ENCODE measurements around the gene PSMD6.

The PSMD6 gene

DNA sequence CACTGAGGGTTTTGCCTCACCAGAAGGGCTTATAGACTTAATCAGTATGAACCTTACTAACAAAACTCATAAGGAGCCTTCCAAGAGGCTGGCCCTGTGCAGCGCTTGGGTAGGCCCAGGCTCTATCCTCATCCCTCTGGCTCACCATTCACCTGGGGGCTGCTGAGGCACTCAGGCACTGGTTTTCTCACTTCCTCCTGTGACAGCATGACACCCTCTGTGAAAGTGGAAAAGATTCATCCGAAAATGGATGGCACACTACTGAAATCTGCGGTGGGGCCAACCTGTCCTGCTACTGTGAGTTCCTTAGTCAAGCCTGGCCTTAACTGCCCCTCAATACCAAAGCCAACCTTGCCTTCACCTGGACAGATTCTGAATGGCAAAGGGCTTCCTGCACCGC lies 41.3 kb downstream of the PSMD6 start:
- in situ Hi-C loops (cut with MboI; ENCODE audit: low sequenced_read_pairs): no loop called here

DNA sequence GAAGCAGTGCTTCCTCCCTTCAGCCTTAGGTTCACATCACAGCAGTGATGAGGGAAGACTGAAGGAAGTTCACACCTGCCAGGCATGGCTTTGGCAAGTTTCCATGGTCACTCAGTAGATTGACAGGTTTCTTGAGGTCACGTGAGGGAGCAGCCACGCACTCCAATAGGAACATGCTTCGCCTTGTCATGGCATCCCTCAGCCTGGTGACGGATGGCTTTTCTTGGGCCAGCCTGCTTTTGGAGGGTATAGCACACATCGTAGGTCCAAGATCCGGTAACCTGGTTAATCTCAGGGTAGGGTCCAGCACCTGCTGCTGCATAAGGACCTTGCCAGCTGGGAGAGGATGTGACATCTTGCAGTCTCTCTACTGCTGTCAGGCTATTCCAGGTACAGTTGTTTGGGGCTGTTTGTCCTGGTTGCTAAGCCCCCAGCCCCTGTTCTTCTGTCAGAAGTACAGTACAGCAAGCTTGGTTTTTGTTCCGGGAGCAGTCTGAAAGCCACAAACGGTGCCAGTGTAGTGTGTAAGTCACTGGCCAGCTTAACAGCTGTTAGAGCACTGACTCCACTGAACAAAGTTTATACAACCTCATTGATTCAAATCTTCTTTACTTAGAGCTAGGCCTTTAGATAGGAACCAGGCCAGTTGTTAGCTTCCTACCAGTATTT lies 42.3 kb downstream of the PSMD6 start:
- in situ Hi-C loops (cut with MboI; ENCODE audit: low sequenced_read_pairs): no loop called here

DNA sequence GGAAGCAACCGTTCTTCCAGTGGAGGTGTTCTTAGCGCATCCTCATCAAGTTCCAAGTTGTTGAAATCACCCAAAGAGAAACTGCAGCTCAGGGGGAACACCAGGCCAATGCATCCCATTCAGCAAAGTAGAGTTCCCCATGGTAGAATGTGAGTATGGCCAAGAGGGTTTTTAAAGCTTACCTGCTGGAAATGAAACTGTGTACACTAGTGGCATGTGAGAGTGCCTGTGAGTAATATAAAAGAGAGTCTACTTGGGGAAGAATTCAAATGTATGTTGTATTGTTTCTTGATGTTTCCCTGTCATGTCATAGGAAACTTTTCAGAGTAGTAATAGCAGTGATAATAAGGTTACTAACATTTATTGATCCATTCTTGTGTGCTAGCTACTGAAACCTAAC lies 43.3 kb downstream of the PSMD6 start:
- in situ Hi-C loops (cut with MboI; ENCODE audit: low sequenced_read_pairs): no loop called here

DNA sequence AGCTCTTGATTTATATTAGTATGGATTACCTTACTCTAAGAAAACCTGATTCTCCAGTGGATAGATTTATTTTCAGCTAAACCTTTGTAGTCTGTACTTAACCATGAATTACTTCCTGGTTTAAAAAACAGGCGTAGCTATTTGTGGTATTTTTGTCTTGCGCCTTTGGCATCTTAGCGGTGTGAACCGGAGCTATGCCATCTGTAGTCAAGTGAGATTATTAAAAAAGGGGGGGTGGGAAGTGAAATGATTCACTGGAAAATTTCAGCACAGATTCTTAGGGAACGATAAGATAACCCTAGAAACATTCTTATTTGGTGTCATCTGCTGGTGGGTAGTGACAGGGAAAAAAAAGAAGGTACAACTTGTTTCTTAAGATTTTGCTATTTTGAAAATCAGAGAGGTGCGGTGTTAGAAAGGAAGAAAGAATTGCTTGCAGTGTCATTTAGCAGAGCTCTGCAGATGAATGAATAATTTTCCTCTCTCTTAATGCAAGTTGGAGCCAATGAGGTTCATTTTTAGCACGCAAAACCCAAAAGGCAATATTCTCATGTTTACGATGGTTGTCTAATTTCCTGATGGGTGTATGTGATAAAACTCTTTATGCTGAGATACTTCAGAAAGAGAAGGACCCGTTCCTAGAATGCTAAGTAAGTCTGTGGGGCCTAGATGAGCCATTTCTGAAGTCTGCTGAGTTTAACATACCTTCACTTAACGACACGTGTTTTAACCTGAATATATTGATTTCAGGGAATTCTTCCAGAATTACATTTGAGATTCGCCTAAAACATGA lies 44.0 kb downstream of the PSMD6 start:
- in situ Hi-C loops (cut with MboI; ENCODE audit: low sequenced_read_pairs): no loop called here

GRCh38 chr3:63977893-63978292 lies 45.4 kb downstream of the PSMD6 start:
- in situ Hi-C loops (cut with MboI; ENCODE audit: low sequenced_read_pairs): no loop called here

DNA sequence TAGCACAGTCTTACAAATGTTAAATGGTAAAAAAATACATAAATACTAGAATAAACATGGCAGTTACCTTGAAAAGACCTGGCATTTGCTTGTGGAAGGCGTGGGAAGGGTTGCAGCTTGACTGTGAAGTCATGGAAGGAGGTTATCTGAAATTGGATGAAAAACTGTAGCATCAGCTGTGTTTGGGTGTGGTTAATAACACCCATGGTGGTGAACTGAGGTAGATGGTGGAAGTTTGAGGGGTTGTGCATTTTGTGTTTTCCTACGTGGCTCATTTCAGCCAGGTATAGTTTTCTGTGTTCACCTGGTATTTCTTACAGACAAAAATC lies 46.5 kb downstream of the PSMD6 start:
- in situ Hi-C loops (cut with MboI; ENCODE audit: low sequenced_read_pairs): no loop called here

GRCh38 chr3:63976161-63976871 lies 47.0 kb downstream of the PSMD6 start:
- in situ Hi-C loops (cut with MboI; ENCODE audit: low sequenced_read_pairs): no loop called here

GRCh38 chr3:63975723-63976122 lies 47.6 kb downstream of the PSMD6 start:
- in situ Hi-C loops (cut with MboI; ENCODE audit: low sequenced_read_pairs): no loop called here

GRCh38 chr3:63974451-63974850 lies 48.8 kb downstream of the PSMD6 start:
- in situ Hi-C loops (cut with MboI; ENCODE audit: low sequenced_read_pairs): no loop called here

DNA sequence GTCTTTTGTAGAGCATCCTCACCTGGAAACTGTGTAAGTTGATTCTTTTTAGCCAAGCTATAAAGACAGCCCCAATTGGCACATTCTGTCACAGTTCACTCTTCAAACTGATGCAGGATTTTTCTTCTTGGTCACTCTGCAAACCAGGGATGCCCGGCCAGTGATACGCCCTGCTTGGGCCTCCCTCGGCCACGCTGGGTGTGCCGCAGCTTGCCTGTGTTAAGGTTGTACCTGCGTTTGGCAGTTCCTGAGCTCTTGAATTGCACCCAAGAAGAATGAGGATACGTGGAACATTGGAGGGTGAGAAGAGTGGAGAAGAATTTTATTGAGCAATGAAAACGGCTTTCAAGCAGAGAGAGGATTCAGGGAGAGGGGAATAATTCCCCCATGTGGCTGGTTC lies 49.9 kb downstream of the PSMD6 start:
- in situ Hi-C loops (cut with MboI; ENCODE audit: low sequenced_read_pairs): no loop called here

- in situ Hi-C loops (cut with MboI; ENCODE audit: low sequenced_read_pairs): no loop called here
These were observed 50.3 kb downstream of the PSMD6 start for GRCh38 chr3:63972987-63973386.

DNA sequence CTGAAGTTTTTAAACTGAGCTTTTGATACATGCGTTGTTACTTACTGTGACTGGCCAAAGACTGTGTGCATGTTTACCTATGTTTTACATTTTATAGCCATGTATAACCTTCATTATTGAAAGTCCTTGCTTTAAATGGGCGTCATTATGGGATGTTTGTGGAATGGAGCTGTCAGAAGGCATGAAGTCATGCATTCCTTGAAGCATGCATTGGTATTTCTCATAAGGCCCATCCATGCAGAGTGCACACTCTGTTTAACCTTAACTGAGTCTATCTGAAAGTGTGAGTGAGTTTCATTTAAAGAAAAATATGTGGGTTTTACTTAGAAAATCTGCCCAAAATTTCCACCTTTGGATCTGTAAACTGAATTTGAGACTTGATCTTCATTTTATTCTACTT lies 51.1 kb downstream of the PSMD6 start:
- in situ Hi-C loops (cut with MboI; ENCODE audit: low sequenced_read_pairs): no loop called here

DNA sequence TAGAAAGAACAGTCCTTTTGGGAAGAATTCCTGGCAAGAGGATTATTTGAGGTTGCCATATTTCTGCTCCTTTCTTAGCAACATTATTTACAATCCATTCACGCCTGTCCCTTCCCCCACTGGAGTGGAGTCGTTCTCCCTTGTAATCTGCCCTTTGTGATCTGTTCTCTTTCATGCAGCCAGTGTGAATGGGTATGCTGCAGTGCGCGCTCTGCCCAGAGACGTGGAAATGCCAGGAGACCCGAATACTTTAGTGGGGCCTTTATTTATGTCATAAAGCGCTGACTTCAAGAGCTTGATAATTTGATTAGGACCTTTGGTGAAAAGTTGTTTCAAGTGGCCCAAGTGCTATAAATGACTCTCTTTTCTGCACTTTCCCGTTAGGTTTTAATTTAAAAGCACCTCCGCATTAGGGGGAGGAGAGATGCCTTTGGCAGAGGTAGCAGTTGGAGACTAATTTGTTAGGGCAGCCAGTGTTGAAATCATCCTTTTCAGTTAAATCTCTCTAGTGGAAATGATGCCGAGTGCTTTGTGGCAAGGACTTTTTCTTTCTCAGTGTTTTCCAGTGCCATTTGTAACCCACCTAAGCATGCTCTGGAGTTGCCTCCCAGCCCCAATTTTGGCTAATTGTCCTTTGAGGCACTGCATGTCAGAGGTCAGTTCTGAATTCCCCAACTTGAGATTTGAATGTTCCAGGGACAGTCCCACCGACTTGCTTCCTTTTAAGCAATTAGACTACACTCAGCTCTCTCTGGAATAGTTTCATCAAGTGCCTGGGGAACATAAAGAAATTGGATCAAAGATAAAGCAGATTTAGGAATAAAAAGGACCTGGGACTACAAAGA lies 52.4 kb downstream of the PSMD6 start:
- in situ Hi-C loops (cut with MboI; ENCODE audit: low sequenced_read_pairs): no loop called here

- in situ Hi-C loops (cut with MboI; ENCODE audit: low sequenced_read_pairs): no loop called here
These were observed 53.4 kb downstream of the PSMD6 start for GRCh38 chr3:63969876-63970275.

GRCh38 chr3:63968612-63969350 lies 54.5 kb downstream of the PSMD6 start:
- in situ Hi-C loops (cut with MboI; ENCODE audit: low sequenced_read_pairs): no loop called here

DNA sequence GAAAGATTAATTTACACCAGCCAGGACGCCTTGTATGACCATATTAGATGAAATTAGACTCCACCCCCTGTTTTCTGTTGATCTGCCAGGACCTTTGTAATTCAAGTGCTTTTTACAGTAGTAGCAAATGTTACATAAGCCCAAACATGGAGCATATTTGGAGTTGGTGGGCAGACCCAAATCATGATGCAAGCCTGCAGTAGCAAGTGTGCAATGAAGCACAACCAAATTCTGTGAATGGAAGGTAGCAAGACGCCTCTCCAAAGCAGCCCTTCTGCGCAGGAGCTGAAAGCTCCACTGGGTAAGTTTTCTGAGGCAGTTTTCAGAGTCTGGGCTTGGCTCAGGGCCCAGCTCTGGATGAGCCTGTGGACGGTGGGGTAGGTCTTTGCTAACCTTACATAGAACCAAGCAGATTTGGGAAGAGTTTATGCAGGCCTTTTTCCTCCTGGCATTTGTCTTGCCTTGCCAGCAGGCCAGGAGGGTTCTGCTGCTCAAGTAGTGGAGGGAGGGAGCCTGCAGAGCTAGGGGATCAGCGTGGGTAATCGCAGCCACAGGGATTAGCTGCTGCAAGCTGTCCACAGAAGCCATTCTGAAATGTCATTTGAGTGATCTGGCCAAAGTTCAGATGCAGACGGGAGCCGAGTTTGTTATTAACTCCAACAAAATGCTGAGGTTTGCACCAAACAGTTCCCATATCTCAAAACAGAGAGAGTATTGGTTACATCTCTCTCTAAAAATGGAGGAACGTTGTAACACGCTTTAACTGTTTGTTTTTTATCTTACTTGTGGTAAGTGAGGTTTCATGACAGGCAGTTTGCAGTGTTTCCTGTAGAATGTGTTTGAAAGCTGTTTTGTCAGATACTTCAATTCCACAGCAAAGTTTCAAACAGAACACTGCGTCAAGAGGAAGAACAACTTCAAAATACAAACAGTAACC lies 55.4 kb downstream of the PSMD6 start:
- in situ Hi-C loops (cut with MboI; ENCODE audit: low sequenced_read_pairs): no loop called here

- in situ Hi-C loops (cut with MboI; ENCODE audit: low sequenced_read_pairs): no loop called here
These were observed 56.4 kb downstream of the PSMD6 start for GRCh38 chr3:63966871-63967270.

DNA sequence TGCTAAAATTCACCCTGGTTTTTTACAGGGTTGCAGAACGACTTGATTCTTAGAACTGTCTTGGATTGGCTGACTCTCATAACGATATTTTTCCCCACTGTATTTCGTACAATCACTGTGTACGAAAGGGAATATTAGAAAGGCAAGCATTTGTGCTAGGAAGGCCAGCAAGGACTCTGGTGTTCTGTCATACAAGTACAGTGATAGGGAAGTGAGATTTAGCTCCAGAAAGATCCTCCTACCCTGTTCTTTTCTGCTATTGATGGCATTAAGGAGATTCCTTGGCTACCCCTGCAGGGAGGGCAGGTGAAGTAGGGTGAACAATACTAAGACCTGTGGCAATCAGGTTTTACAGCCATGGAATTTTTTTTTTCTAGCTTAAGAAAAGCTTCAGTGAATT lies 57.3 kb downstream of the PSMD6 start:
- in situ Hi-C loops (cut with MboI; ENCODE audit: low sequenced_read_pairs): no loop called here

DNA sequence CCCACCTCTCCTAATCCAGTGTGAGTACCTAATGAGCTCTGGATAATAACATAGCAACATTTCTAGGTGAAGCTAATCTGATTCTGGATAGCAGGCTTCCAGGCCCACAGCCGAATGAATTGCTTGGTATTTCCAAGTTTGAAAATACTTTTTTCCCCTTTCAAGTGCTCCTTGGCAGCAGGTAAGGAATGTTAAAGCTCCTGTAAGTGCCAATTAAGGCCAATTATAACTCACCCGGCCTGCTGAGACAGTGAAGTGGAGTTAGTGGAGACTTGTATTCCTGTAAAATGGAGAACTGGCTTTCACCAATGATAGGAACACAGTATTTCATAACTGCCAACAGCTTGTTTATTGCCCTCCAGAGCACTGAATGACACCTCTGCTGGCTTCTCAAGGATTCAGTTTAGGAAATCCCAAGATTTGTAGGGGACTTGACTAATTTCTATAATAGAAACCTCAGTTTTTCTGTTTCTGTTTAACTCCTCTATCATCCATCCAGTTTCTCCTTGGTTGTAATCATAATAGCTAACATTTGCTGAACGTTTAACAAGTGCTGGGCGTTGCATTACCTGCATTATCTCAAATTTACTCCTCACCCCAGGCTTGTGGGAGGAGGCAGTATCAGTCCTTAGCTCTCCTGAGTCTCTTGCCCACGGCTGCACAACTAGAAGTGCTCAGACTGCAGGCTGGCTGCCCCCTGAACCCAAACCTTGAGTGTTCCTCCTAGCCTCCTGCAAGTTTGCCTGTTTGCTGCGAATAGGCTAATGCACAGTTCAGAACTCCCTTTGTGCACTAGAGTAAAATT lies 58.4 kb downstream of the PSMD6 start:
- in situ Hi-C loops (cut with MboI; ENCODE audit: low sequenced_read_pairs): no loop called here
